Fibroblast of lung (primary cell): ENCODE results near the gene TTC9B. TPM values are rescaled to one million over a fixed set of nuclear protein-coding genes. Genes with fewer than 3 reads are reported as not detected.
"Not testable (repeated sequence)": the region's sequence is repeated elsewhere in the genome, so short reads cannot be mapped to it uniquely, and the experiment has no call there.

ENCODE experiments used
- DNase-seq, 2 donors: peaks; one replicate each; pipeline versions ENCODE4 v3.0.0 to v3.0.0-alpha.2; 2010; ENCODE audit warnings: low read depth in 2 of 2
- H2AFZ ChIP-seq: 2 replicates; pipeline ENCODE4 v1.5.1; 2012; ENCODE audit warnings: low read length, control low read depth, inconsistent platforms
- H3K27ac ChIP-seq: 2 replicates; pipeline ENCODE4 v1.5.1; 2011; ENCODE audit warnings: low read length, control low read depth; ENCODE audit not compliant: insufficient read depth
- H3K27me3 ChIP-seq: 2 replicates; pipeline ENCODE4 v1.5.1; 2011; ENCODE audit warnings: mild to moderate bottlenecking, low read length; ENCODE audit not compliant: control insufficient read depth, insufficient read depth
- H3K36me3 ChIP-seq: 2 replicates; pipeline ENCODE4 v1.5.1; 2011; ENCODE audit warnings: low read length; ENCODE audit not compliant: control insufficient read depth, insufficient read depth
- H3K4me1 ChIP-seq: 2 replicates; pipeline ENCODE4 v1.5.1; 2011; ENCODE audit warnings: low read length; ENCODE audit not compliant: control insufficient read depth, insufficient read depth; ENCODE audit errors: extremely low read depth
- H3K4me2 ChIP-seq: 2 replicates; pipeline ENCODE4 v1.5.1; 2011; ENCODE audit warnings: low read length, control low read depth; ENCODE audit not compliant: insufficient read depth; ENCODE audit errors: extremely low read depth
- H3K4me3 ChIP-seq, 4 experiments: fragments of 200-600 bp in 1 of 4; sonication (generic) in 1 of 4; replicated peaks in 1 of 4; 2 replicates each; pipeline ENCODE4 v1.5.1; 2011 to 2016; ENCODE audit warnings: low read length in 4 of 4, low read depth in 3 of 4, mild to moderate bottlenecking in 3 of 4, control low read depth in 2 of 4, inconsistent platforms in 1 of 4, mixed read lengths in 1 of 4; ENCODE audit not compliant: insufficient read depth in 1 of 4; ENCODE audit errors: control extremely low read depth in 1 of 4
- H3K79me2 ChIP-seq: 2 replicates; pipeline ENCODE4 v1.5.1; 2012; ENCODE audit warnings: mild to moderate bottlenecking, low read length, inconsistent platforms; ENCODE audit not compliant: control insufficient read depth, insufficient read depth
- H3K9ac ChIP-seq: 2 replicates; pipeline ENCODE4 v1.5.1; 2011; ENCODE audit warnings: mild to moderate bottlenecking, low read length, control low read depth; ENCODE audit not compliant: insufficient read depth
- H3K9me3 ChIP-seq: 2 replicates; pipeline ENCODE4 v1.5.1; 2012; ENCODE audit warnings: low read depth, low read length; ENCODE audit not compliant: control insufficient read depth, insufficient read depth
- H4K20me1 ChIP-seq: 2 replicates; pipeline ENCODE4 v1.5.1; 2011; ENCODE audit warnings: low read length; ENCODE audit not compliant: control insufficient read depth, insufficient read depth; ENCODE audit errors: extremely low read depth
- EZH2 ChIP-seq: IDR thresholded peaks from 2 replicates; pipeline ENCODE4 v1.5.1; 2012; ENCODE audit warnings: low read length, control low read depth, mild to moderate bottlenecking; ENCODE audit errors: missing control alignments
- polyA plus RNA-seq, 2 donors: library from polyadenylated mRNA; depleted of rRNA in 1 of 2; stranded (reverse) in 1 of 2; unstranded in 1 of 2; fragments of >200 nt; gene quantifications; 2 replicates each; pipeline ENCODE4 v1.2.1, GENCODE V29; 2011 to 2012; ENCODE audit warnings: missing spikeins in 1 of 2
- total RNA-seq: library from RNA; depleted of rRNA; stranded (reverse); fragments of >200 nt; gene quantifications from 2 replicates; pipeline ENCODE4 v1.2.1, GENCODE V29; 2014
- TF ChIP-seq, protein P1 (sequence below), 2 donors: IDR thresholded peaks in 1 of 2; conservative IDR thresholded peaks in 1 of 2; 1 replicate in 1 of 2; 2 replicates in 1 of 2; pipeline ENCODE4 v1.5.1; 2011 to 2012; ENCODE audit warnings: low read length in 2 of 2, control low read depth in 1 of 2, inconsistent platforms in 1 of 2, low read depth in 1 of 2, mild to moderate bottlenecking in 1 of 2

The TTC9B gene
- total and polyA plus RNA-seq, 2 donors (not counting 1 experiment from before 2014, with no cell fraction given), result not detected

DNA sequence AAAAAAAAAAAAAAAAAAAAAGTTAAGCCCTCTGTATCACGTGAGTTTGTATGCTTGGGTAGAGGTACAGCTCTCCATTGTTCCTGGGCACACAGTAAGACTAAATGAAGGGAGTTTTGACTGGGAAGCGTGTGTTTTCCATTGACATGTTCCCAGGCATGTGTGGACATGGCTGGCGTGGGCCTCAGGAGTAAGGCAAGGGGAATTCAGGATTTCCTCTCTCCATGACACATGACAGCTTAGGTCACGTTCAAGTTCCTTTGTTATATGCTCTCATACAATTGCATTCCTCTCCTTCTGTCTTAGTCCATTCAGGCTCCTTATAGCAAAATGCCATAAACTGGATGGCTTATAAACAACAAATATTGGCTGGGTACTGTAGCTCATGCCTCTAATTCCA is 44.1 kb downstream of the TTC9B start:
- no peak overlapping the region for H3K4me3 ChIP-seq
- H3K4me2 ChIP-seq, result no peak overlapping the region
- H3K27me3 ChIP-seq, result no peaks in the 10 kb centered on the region
- H3K27ac ChIP-seq, result no peak overlapping the region
- H2AFZ ChIP-seq, result no peak overlapping the region
- no peaks in the 10 kb centered on the region for H3K79me2 ChIP-seq
- no peak for DNase-seq
- no peaks in the 10 kb centered on the region for H3K4me1 ChIP-seq
- no peaks in the 10 kb centered on the region for H4K20me1 ChIP-seq
- no peaks in the 10 kb centered on the region for H3K36me3 ChIP-seq
- no peak overlapping the region for H3K9ac ChIP-seq
- no peaks in the 10 kb centered on the region for H3K9me3 ChIP-seq
- TF ChIP-seq, protein P1, sequence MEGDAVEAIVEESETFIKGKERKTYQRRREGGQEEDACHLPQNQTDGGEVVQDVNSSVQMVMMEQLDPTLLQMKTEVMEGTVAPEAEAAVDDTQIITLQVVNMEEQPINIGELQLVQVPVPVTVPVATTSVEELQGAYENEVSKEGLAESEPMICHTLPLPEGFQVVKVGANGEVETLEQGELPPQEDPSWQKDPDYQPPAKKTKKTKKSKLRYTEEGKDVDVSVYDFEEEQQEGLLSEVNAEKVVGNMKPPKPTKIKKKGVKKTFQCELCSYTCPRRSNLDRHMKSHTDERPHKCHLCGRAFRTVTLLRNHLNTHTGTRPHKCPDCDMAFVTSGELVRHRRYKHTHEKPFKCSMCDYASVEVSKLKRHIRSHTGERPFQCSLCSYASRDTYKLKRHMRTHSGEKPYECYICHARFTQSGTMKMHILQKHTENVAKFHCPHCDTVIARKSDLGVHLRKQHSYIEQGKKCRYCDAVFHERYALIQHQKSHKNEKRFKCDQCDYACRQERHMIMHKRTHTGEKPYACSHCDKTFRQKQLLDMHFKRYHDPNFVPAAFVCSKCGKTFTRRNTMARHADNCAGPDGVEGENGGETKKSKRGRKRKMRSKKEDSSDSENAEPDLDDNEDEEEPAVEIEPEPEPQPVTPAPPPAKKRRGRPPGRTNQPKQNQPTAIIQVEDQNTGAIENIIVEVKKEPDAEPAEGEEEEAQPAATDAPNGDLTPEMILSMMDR (conservative IDR thresholded peaks at IDR 0.05 in 1 of 2, IDR thresholded peaks at IDR 0.05 in 1 of 2; ENCODE audit: low read depth in 1 of 2, low read length in 2 of 2), result no peak
- TF ChIP-seq EZH2, result no peak

DNA sequence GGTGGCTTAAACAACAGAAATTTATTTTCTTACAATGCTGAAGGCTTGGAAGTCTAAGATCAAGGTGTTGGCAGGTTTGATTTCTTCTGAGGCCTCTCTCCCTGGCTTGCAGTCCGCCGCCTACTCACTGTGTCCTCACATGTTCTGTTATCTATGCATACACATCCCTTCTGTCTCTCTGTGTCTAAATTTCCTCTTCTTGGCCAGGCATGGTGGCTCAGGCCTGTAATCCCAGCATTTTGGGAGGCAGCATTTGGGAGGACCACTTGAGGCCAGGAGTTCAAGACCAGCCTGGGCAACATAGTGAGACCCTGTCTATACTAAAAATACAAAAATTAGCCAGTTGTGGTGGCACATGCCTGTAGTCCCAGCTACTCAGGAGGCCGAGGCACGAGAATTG is 46.9 kb downstream of the TTC9B start:
- not testable (repeated sequence) for H3K9me3 ChIP-seq, H3K9ac ChIP-seq, H3K4me2 ChIP-seq, H3K4me3 ChIP-seq, H3K36me3 ChIP-seq, H3K27me3 ChIP-seq, H4K20me1 ChIP-seq, H3K4me1 ChIP-seq, H3K79me2 ChIP-seq, H2AFZ ChIP-seq, H3K27ac ChIP-seq, DNase-seq

DNA sequence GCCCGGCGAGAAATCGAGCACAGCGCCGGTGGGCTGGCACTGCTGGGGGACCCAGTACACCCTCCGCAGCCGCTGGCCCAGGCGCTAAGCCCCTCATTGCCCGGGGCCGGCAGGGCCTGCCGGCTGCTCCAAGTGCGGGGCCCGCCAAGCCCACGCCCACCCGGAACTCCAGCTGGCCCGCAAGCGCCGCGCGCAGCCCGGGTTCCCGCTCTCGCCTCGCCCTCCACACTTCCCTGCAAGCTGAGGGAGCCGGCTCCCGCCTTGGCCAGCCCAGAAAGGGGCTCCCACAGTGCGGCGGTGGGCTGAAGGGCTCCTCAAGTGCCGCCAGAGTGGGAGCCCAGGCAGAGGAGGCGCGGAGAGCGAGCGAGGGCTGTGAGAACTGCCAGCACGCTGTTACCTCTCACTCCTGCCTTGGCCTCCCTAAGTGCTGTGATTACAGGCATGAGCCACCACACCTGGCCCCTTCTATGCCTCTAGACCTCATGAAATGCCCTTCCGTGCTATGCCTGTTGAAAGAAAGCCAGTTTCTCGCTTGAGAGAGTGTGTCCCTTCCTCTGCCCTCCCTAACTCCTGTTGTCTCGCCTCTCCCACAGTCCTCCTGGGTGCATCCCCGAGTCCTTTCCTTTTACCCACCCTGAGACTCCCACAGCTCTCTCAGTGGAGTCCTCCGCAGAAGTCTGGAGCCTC is 47.7 kb downstream of the TTC9B start:
- H3K27me3 ChIP-seq, H4K20me1 ChIP-seq, H3K4me2 ChIP-seq, H3K79me2 ChIP-seq, H3K4me1 ChIP-seq, H3K9me3 ChIP-seq, H3K9ac ChIP-seq, H2AFZ ChIP-seq, H3K4me3 ChIP-seq, H3K36me3 ChIP-seq, DNase-seq, H3K27ac ChIP-seq: not testable (repeated sequence)

DNA sequence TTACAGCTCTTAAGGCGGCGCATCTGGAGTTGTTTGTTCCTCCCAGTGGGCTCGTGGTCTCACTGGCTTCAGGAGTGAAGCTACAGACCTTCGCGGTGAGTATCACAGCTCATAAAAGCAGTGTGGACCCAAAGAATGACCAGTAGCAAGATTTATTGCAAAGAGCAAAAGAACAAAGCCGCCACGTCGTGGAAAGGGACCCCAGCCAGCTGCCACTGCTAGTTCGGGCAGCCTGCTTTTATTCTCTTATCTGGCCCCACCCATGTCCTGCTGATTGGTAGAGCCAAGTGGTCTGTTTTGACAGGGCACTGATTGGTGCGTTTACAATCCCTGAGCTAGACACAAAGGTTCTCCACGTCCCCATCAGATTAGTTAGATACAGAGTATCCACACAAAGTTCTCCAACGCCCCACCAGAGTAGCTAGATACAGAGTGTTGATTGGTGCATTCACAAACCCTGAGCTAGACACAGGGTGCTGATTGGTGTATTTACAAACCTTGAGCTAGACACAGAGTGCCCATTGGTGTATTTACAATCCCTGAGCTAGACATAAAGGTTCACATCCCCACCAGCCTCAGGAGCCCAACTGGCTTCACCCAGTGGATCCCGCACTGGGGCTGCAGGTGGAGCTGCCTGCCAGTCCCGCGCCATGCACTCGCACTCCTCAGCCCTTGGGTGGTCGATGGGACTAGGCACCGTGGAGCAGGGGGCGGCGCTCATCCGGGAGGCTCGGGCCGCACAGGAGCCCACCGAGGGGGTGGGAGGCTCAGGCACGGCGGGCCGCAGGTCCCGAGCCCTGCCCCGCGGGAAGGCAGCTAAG is 48.5 kb downstream of the TTC9B start:
- not testable (repeated sequence) for H2AFZ ChIP-seq, H3K4me2 ChIP-seq

More for the DNA sequence above, 48.5 kb downstream of the TTC9B start:
- not testable (repeated sequence) for H3K4me3 ChIP-seq, H3K27me3 ChIP-seq, H3K4me1 ChIP-seq, H3K27ac ChIP-seq, DNase-seq, H3K9me3 ChIP-seq, H3K9ac ChIP-seq, H3K79me2 ChIP-seq, H3K36me3 ChIP-seq, H4K20me1 ChIP-seq

Other genes with a start within 250 kb of the TTC9B start
- gene PSMC4, start 247.2 kb downstream of the TTC9B start, total RNA-seq, result 65.2 and 75.1 TPM in 2 replicates
- gene PSMC4, start 247.2 kb downstream of the TTC9B start, polyA plus RNA-seq, result 76.0 and 113 TPM in 2 replicates
- 10.5 and 15.7 TPM in 2 replicates for gene ZNF546, start 221.3 kb downstream of the TTC9B start, total RNA-seq
- 1.0 and 1.6 TPM in 2 replicates for gene ZNF546, start 221.3 kb downstream of the TTC9B start, polyA plus RNA-seq
- 17.2 and 20.8 TPM in 2 replicates for gene ZNF780B, start 162.2 kb downstream of the TTC9B start, total RNA-seq
- gene ZNF780B, start 162.2 kb downstream of the TTC9B start, polyA plus RNA-seq, result 8.9 TPM in 2 replicates
- 12.8 and 17.3 TPM in 2 replicates for gene ZNF780A, start 127.4 kb downstream of the TTC9B start, total RNA-seq
- 10.2 and 14.7 TPM in 2 replicates for gene ZNF780A, start 127.4 kb downstream of the TTC9B start, polyA plus RNA-seq
- 7.2 and 7.4 TPM in 2 replicates for gene MAP3K10, start 27.0 kb downstream of the TTC9B start, total RNA-seq
- 1.9 and 2.7 TPM in 2 replicates for gene MAP3K10, start 27.0 kb downstream of the TTC9B start, polyA plus RNA-seq
- gene CCNP, start 8.3 kb upstream of the TTC9B start, total RNA-seq, result 0.26 and 0.50 TPM in 2 replicates
- 0.07 and 0.16 TPM in 2 replicates for gene CCNP, start 8.3 kb upstream of the TTC9B start, polyA plus RNA-seq
- 58.3 and 76.0 TPM in 2 replicates for gene AKT2, start 67.0 kb upstream of the TTC9B start, total RNA-seq
- gene AKT2, start 67.0 kb upstream of the TTC9B start, polyA plus RNA-seq, result 81.5 and 104 TPM in 2 replicates
- gene C19orf47, start 130.0 kb upstream of the TTC9B start, total RNA-seq, result 4.4 and 5.1 TPM in 2 replicates
- 9.1 and 10.8 TPM in 2 replicates for gene C19orf47, start 130.0 kb upstream of the TTC9B start, polyA plus RNA-seq
- 173 and 230 TPM in 2 replicates for gene PLD3, start 130.3 kb upstream of the TTC9B start, total RNA-seq
- 158 and 208 TPM in 2 replicates for gene PLD3, start 130.3 kb upstream of the TTC9B start, polyA plus RNA-seq
- gene HIPK4, start 171.8 kb upstream of the TTC9B start, total RNA-seq, result 0.17 and 0.26 TPM in 2 replicates
- gene HIPK4, start 171.8 kb upstream of the TTC9B start, polyA plus RNA-seq, result 0.05 and 0.07 TPM in 2 replicates
- gene PRX, start 195.0 kb upstream of the TTC9B start, total RNA-seq, result 3.1 and 3.6 TPM in 2 replicates
- 0.84 and 0.91 TPM in 2 replicates for gene PRX, start 195.0 kb upstream of the TTC9B start, polyA plus RNA-seq
- 19.2 and 27.2 TPM in 2 replicates for gene SERTAD1, start 207.6 kb upstream of the TTC9B start, total RNA-seq
- 7.2 and 12.7 TPM in 2 replicates for gene SERTAD1, start 207.6 kb upstream of the TTC9B start, polyA plus RNA-seq
- 22.3 and 23.6 TPM in 2 replicates for gene SERTAD3, start 226.0 kb upstream of the TTC9B start, total RNA-seq
- 15.1 and 24.8 TPM in 2 replicates for gene SERTAD3, start 226.0 kb upstream of the TTC9B start, polyA plus RNA-seq
- gene BLVRB, start 247.4 kb upstream of the TTC9B start, total RNA-seq, result 105 and 145 TPM in 2 replicates
- 40.0 and 50.8 TPM in 2 replicates for gene BLVRB, start 247.4 kb upstream of the TTC9B start, polyA plus RNA-seq
- gene SPTBN4, start 248.6 kb upstream of the TTC9B start, total RNA-seq, result 3.9 and 6.6 TPM in 2 replicates
- 1.3 and 2.0 TPM in 2 replicates for gene SPTBN4, start 248.6 kb upstream of the TTC9B start, polyA plus RNA-seq